ENCODE data around the gene TBCB. TPM values are rescaled to one million over a fixed set of nuclear protein-coding genes. Genes with fewer than 3 reads are reported as not detected.

TBCB gene
- total and polyA plus RNA-seq, 2 donors, result 159 to 186 TPM

GRCh38 chr19:36140304-36141038, 25.2 kb downstream of the TBCB start:
- no peaks in the 10 kb centered on the region for H3K9me3 ChIP-seq (ENCODE audit: control insufficient read depth in 2 of 2, insufficient read depth in 1 of 2, low read length in 1 of 2)
- WGBS, result under 1% methylated on average over 31 of the region's 31 CpGs
- H3K27ac ChIP-seq (ENCODE audit: low read depth in 1 of 2, low read length in 1 of 2), result peak overlapping the region; percentile 87 to 95
- peak overlapping the region; percentile 93 to 95 for H3K4me3 ChIP-seq (ENCODE audit: low read length in 2 of 2)
- DNase-seq (ENCODE audit: low read depth in 6 of 9, low spot score in 9 of 9), result peak in 8 of 9 donors; percentile 19 to 70 (median 38)
- peaks cover 7 to 9% of the 10 kb centered on the region in 2 donors for H3K4me1 ChIP-seq (ENCODE audit: control insufficient read depth in 2 of 2, insufficient read depth in 2 of 2, low read length in 2 of 2)
- peaks cover 20 to 21% of the 10 kb centered on the region in 2 donors for H3K36me3 ChIP-seq (ENCODE audit: control insufficient read depth in 2 of 2, insufficient read depth in 2 of 2, low read length in 1 of 2)
- H3K27me3 ChIP-seq (ENCODE audit: control insufficient read depth in 2 of 2, insufficient read depth in 1 of 2, low read length in 1 of 2), result no peaks in the 10 kb centered on the region

DNA sequence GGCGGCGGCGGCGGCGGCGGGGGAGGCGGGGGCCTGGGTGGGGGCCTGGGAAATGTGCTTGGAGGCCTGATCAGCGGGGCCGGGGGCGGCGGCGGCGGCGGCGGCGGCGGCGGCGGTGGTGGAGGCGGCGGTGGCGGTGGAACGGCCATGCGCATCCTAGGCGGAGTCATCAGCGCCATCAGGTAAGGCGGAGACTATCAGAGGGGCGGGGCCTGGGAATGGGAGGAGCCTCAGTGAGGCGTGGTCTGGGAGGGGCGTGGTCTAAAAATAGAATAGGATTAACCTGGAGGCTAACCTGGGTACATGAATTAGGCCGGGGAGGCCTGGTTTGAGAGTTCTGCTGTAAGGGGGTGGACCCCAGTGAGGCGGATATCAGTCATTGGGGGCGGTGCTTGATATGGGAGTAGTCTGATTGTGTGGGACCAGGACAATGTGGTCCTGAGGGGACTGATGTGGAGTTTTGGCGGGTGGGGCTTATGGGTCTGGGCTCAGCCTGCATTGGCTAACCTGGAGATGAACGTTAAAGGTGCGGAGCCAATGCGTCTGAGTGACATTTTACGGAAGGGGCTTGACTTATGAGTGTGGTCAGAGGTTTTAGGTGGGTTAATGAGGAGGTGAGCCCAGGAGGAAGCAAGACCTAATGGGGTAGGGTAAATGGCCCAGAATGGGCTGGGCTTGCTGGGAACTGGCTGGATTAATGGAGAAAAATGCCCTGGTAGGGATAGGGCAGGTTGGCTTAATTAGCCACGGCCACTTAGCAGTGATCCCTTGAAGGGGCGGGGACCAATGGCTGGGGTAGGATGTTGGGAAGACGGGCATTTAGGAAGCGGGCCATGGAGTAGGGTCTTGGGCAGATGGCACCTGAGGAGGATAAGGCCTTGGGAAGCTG, 26.0 kb downstream of the TBCB start:
- H3K4me1 ChIP-seq (ENCODE audit: control insufficient read depth in 2 of 2, insufficient read depth in 2 of 2, low read length in 2 of 2), result peaks cover 7 to 9% of the 10 kb centered on the region in 2 donors
- H3K27me3 ChIP-seq (ENCODE audit: control insufficient read depth in 2 of 2, insufficient read depth in 1 of 2, low read length in 1 of 2), result no peaks in the 10 kb centered on the region
- peak overlapping the region; percentile 93 to 95 for H3K4me3 ChIP-seq (ENCODE audit: low read length in 2 of 2)
- peaks cover 28% of the 10 kb centered on the region in 2 donors for H3K36me3 ChIP-seq (ENCODE audit: control insufficient read depth in 2 of 2, insufficient read depth in 2 of 2, low read length in 1 of 2)
- peak overlapping the region in 1 of 2 donors; percentile 95 for H3K27ac ChIP-seq (ENCODE audit: low read depth in 1 of 2, low read length in 1 of 2)
- H3K9me3 ChIP-seq (ENCODE audit: control insufficient read depth in 2 of 2, insufficient read depth in 1 of 2, low read length in 1 of 2), result no peaks in the 10 kb centered on the region
- peak; percentile 59 to 89 (median 67) for DNase-seq (ENCODE audit: low read depth in 6 of 9, low spot score in 9 of 9)
- WGBS, result 26% methylated on average over 42 of the region's 42 CpGs

- H3K27ac ChIP-seq (ENCODE audit: low read depth in 1 of 2, low read length in 1 of 2), result no peak overlapping the region
- 97% methylated on average over 14 of the region's 14 CpGs for WGBS
- no peak overlapping the region for H3K4me3 ChIP-seq (ENCODE audit: low read length in 2 of 2)
- no peaks in the 10 kb centered on the region for H3K9me3 ChIP-seq (ENCODE audit: control insufficient read depth in 2 of 2, insufficient read depth in 1 of 2, low read length in 1 of 2)
- no peaks in the 10 kb centered on the region for H3K27me3 ChIP-seq (ENCODE audit: control insufficient read depth in 2 of 2, insufficient read depth in 1 of 2, low read length in 1 of 2)
- DNase-seq (ENCODE audit: low read depth in 6 of 9, low spot score in 9 of 9), result no peak
- peaks cover 7 to 9% of the 10 kb centered on the region in 2 donors for H3K4me1 ChIP-seq (ENCODE audit: control insufficient read depth in 2 of 2, insufficient read depth in 2 of 2, low read length in 2 of 2)
- peaks cover 30 to 33% of the 10 kb centered on the region in 2 donors for H3K36me3 ChIP-seq (ENCODE audit: control insufficient read depth in 2 of 2, insufficient read depth in 2 of 2, low read length in 1 of 2)
These were observed 26.8 kb downstream of the TBCB start for GRCh38 chr19:36142046-36142445.

GRCh38 chr19:36142496-36142895, 27.2 kb downstream of the TBCB start:
- Histone ChIP-seq H3K4me1 (ENCODE audit: control insufficient read depth in 2 of 2, insufficient read depth in 2 of 2, low read length in 2 of 2) (peaks cover 7 to 9% of the 10 kb centered on the region in 2 donors), H3K27ac (ENCODE audit: low read depth in 1 of 2, low read length in 1 of 2) (no peak overlapping the region), H3K9me3 (ENCODE audit: control insufficient read depth in 2 of 2, insufficient read depth in 1 of 2, low read length in 1 of 2) (no peaks in the 10 kb centered on the region), H3K27me3 (ENCODE audit: control insufficient read depth in 2 of 2, insufficient read depth in 1 of 2, low read length in 1 of 2) (no peaks in the 10 kb centered on the region), H3K36me3 (ENCODE audit: control insufficient read depth in 2 of 2, insufficient read depth in 2 of 2, low read length in 1 of 2) (peaks cover 33 to 37% of the 10 kb centered on the region in 2 donors), H3K4me3 (ENCODE audit: low read length in 2 of 2) (no peak overlapping the region)
- DNase-seq (ENCODE audit: low read depth in 6 of 9, low spot score in 9 of 9), result no peak
- 98% methylated on average over 9 of the region's 9 CpGs for WGBS

DNA sequence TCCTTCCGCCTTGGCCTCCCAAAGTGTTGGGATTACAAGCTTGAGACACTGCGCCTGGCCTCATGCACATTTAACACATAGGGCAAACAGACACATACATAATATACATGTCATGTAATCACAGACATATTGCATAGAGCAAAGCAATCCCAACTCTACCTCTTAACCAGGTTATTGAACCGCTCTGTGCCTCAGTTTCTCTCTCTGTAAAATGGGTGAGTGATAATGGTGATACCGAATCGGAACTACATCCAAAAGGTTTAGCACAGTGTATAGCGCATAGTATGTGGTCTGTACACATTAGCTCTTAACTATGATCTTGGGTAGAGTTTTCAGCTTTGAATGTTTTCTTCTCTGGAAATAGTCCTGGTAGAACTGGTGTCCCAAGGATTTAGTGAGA, 29.4 kb downstream of the TBCB start:
- 99% methylated on average over 6 of the region's 6 CpGs for WGBS
- H3K36me3 ChIP-seq (ENCODE audit: control insufficient read depth in 2 of 2, insufficient read depth in 2 of 2, low read length in 1 of 2), result peaks cover 42 to 53% of the 10 kb centered on the region in 2 donors
- no peaks in the 10 kb centered on the region for H3K9me3 ChIP-seq (ENCODE audit: control insufficient read depth in 2 of 2, insufficient read depth in 1 of 2, low read length in 1 of 2)
- no peak for DNase-seq (ENCODE audit: low read depth in 6 of 9, low spot score in 9 of 9)
- peaks cover 2 to 5% of the 10 kb centered on the region in 2 donors for H3K4me1 ChIP-seq (ENCODE audit: control insufficient read depth in 2 of 2, insufficient read depth in 2 of 2, low read length in 2 of 2)
- no peaks in the 10 kb centered on the region for H3K27me3 ChIP-seq (ENCODE audit: control insufficient read depth in 2 of 2, insufficient read depth in 1 of 2, low read length in 1 of 2)
- H3K27ac ChIP-seq (ENCODE audit: low read depth in 1 of 2, low read length in 1 of 2), result no peak overlapping the region
- no peak overlapping the region for H3K4me3 ChIP-seq (ENCODE audit: low read length in 2 of 2)

DNA sequence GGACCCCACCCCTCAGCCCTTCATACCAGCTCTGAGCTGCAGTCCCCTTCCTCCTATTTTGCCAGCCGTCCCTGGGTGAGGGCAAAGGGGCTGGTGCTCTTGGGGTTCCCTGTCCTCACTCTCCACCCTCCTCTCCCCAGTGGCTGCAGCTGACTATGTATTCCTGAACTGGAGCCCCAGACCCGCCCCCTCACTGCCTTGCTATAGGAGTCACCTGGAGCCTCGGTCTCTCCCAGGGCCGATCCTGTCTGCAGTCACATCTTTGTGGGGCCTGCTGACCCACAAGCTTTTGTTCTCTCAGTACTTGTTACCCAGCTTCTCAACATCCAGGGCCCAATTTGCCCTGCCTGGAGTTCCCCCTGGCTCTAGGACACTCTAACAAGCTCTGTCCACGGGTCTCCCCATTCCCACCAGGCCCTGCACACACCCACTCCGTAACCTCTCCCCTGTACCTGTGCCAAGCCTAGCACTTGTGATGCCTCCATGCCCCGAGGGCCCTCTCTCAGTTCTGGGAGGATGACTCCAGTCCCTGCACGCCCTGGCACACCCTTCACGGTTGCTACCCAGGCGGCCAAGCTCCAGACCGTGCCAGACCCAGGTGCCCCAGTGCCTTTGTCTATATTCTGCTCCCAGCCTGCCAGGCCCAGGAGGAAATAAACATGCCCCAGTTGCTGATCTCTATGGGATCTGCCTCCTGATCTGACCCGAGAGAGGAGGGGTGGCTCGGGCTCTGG, 34.6 kb downstream of the TBCB start:
- WGBS, result 96% methylated on average over 13 of the region's 13 CpGs
- Histone ChIP-seq H3K4me1 (ENCODE audit: control insufficient read depth in 2 of 2, insufficient read depth in 2 of 2, low read length in 2 of 2) (no peaks in the 10 kb centered on the region), H3K27ac (ENCODE audit: low read depth in 1 of 2, low read length in 1 of 2) (no peak overlapping the region), H3K9me3 (ENCODE audit: control insufficient read depth in 2 of 2, insufficient read depth in 1 of 2, low read length in 1 of 2) (no peaks in the 10 kb centered on the region), H3K4me3 (ENCODE audit: low read length in 2 of 2) (no peak overlapping the region), H3K36me3 (ENCODE audit: control insufficient read depth in 2 of 2, insufficient read depth in 2 of 2, low read length in 1 of 2) (peaks cover 37 to 51% of the 10 kb centered on the region in 2 donors), H3K27me3 (ENCODE audit: control insufficient read depth in 2 of 2, insufficient read depth in 1 of 2, low read length in 1 of 2) (no peaks in the 10 kb centered on the region)
- no peak for DNase-seq (ENCODE audit: low read depth in 6 of 9, low spot score in 9 of 9)

DNA sequence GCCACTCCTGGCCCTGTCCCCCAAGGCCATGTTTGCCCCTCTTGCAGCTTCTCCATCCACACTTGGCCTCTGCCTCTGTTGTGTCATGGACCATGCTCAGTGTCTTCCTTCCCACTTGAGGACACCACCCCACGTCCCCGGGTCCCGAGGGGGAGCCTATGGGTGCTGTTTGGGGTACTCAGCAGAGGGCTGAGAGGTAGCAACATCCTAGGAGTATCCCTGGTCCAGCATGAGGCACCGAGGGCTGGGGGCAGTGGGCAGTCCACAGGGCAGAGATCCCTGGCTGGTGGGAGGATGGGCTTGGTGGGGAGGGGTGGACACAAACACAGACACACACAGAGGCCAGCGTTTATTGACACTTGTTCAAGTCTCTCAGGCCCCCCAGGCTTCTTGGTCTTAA, 35.3 kb downstream of the TBCB start:
- Histone ChIP-seq H3K36me3 (ENCODE audit: control insufficient read depth in 2 of 2, insufficient read depth in 2 of 2, low read length in 1 of 2) (peaks cover 30 to 50% of the 10 kb centered on the region in 2 donors), H3K27me3 (ENCODE audit: control insufficient read depth in 2 of 2, insufficient read depth in 1 of 2, low read length in 1 of 2) (no peaks in the 10 kb centered on the region), H3K9me3 (ENCODE audit: control insufficient read depth in 2 of 2, insufficient read depth in 1 of 2, low read length in 1 of 2) (no peaks in the 10 kb centered on the region), H3K4me1 (ENCODE audit: control insufficient read depth in 2 of 2, insufficient read depth in 2 of 2, low read length in 2 of 2) (no peaks in the 10 kb centered on the region), H3K27ac (ENCODE audit: low read depth in 1 of 2, low read length in 1 of 2) (peak overlapping the region; percentile 15 to 26), H3K4me3 (ENCODE audit: low read length in 2 of 2) (no peak overlapping the region)
- no peak for DNase-seq (ENCODE audit: low read depth in 6 of 9, low spot score in 9 of 9)
- 91% methylated on average over 5 of the region's 5 CpGs for WGBS

DNA sequence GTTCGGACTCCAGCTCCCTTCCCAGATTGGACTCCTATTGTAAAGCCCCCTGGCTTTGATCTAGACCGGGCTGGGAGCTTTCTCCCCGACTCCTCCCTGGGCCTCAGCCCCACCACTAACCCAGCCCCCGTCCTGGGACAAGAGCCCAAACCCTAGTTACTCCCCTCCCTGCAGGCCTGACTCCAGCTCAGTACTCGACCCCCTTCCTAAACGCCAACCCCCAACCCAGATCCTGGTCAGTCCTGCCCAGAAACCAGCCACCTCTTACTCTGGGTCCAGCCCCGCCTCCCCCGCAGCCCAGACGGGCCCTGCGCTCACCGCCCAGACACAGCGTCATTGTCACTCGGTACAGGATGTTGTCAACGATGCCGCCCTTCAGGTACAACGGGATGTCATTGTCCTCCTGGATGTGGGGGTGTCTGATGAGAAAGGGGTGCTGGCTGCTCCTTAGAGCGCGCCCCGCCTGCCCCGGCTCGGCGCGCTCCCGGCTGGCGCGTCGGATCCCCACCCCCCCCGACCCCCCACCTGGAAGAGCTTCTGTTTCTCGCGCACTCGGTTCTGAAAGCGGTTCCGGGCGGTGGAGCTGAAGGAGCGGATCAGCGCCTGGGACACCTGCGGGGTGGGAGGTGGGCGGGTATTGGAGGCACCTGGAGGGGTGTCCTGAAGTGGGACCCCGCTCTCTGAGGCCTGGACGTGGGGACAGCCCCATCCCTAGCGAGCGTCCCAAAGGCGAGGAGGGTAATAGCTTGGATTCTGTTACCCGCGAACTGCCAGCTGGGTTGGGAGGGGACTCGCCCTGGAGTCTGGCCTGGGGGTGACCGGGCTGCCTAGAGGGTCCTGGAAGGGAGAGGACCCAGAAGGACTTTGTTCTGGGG, 36.1 kb downstream of the TBCB start:
- DNase-seq (ENCODE audit: low read depth in 6 of 9, low spot score in 9 of 9), result no peak
- Histone ChIP-seq H3K36me3 (ENCODE audit: control insufficient read depth in 2 of 2, insufficient read depth in 2 of 2, low read length in 1 of 2) (peaks cover 25 to 42% of the 10 kb centered on the region in 2 donors), H3K4me3 (ENCODE audit: low read length in 2 of 2) (peak overlapping the region; percentile 25 to 30), H3K27me3 (ENCODE audit: control insufficient read depth in 2 of 2, insufficient read depth in 1 of 2, low read length in 1 of 2) (no peaks in the 10 kb centered on the region), H3K4me1 (ENCODE audit: control insufficient read depth in 2 of 2, insufficient read depth in 2 of 2, low read length in 2 of 2) (no peaks in the 10 kb centered on the region), H3K9me3 (ENCODE audit: control insufficient read depth in 2 of 2, insufficient read depth in 1 of 2, low read length in 1 of 2) (no peaks in the 10 kb centered on the region), H3K27ac (ENCODE audit: low read depth in 1 of 2, low read length in 1 of 2) (peak overlapping the region; percentile 64 to 72)
- WGBS, result 92% methylated on average over 47 of the region's 47 CpGs
